Panc1 (cell line): ENCODE data around the gene ATXN1. TPM values are rescaled to one million over a fixed set of nuclear protein-coding genes. Genes with fewer than 3 reads are reported as not detected.

ENCODE experiments used
- ATAC-seq: fragments of 200-7000 bp; cut with Tn5 transposase; 2 replicates; pipeline ENCODE4 v1.9.1; 2020; ENCODE audit warnings: mild to moderate bottlenecking, moderate library complexity
- BruUV-seq: library from RNA; stranded (reverse); fragments of 400-500 nt; replicated peaks from 2 replicates; lab custom pipeline; 2021; lab: Mats Ljungman, UMichigan
- CTCF ChIA-PET: fragments of 300-600 bp; sonication (Branson Sonifier 250); formaldehyde crosslinking; loops from one replicate; lab custom pipeline; 2022; ENCODE audit warnings: antibody characterized with exemption; lab: Charles Lee
- POLR2A ChIA-PET: fragments of 300-600 bp; sonication (Branson Sonifier 250); formaldehyde crosslinking; loops from one replicate; lab custom pipeline; 2022; ENCODE audit warnings: antibody characterized with exemption; lab: Charles Lee
- DNase-seq: peaks from one replicate; pipeline ENCODE4 v3.0.0-alpha.2; 2010; ENCODE audit warnings: low read depth, low spot score
- H3K27ac ChIP-seq: 2 replicates; pipeline ENCODE4 v1.5.1; 2011; ENCODE audit warnings: mild to moderate bottlenecking, low read length, inconsistent platforms
- H3K27me3 ChIP-seq: fragments of 200-500 bp; sonication (Bioruptor generic); 2 replicates; pipeline ENCODE4 v1.6.0; 2014; ENCODE audit warnings: low read length, inconsistent platforms; ENCODE audit not compliant: control insufficient read depth, insufficient read depth
- H3K36me3 ChIP-seq: fragments of 200-500 bp; sonication (Bioruptor generic); 2 replicates; pipeline ENCODE4 v1.5.1; 2014; ENCODE audit warnings: inconsistent platforms, mild to moderate bottlenecking, low read length, moderate library complexity; ENCODE audit not compliant: control insufficient read depth, insufficient read depth
- H3K4me1 ChIP-seq: 2 replicates; pipeline ENCODE4 v1.5.1; 2011; ENCODE audit warnings: inconsistent platforms, mild to moderate bottlenecking, low read length, moderate library complexity; ENCODE audit not compliant: control insufficient read depth, insufficient read depth
- H3K4me3 ChIP-seq, 2 experiments: 2 replicates each; pipeline ENCODE4 v1.5.1; 2011 to 2012; ENCODE audit warnings: low read depth in 2 of 2, low read length in 2 of 2, mild to moderate bottlenecking in 2 of 2, inconsistent platforms in 1 of 2, moderate library complexity in 1 of 2
- H3K9me3 ChIP-seq: fragments of 200-500 bp; sonication (Bioruptor generic); 2 replicates; pipeline ENCODE4 v1.5.1; 2014; ENCODE audit warnings: low read depth, mild to moderate bottlenecking, inconsistent platforms, low read length, moderate library complexity; ENCODE audit not compliant: control insufficient read depth, insufficient read depth
- POLR2AphosphoS5 ChIP-seq: IDR thresholded peaks from 2 replicates; pipeline ENCODE4 v1.6.1; 2012; ENCODE audit warnings: mild to moderate bottlenecking, low read depth, low read length, moderate library complexity
- REST ChIP-seq, 2 experiments: IDR thresholded peaks; 2 replicates each; pipeline ENCODE4 v1.6.1; 2011 to 2012; ENCODE audit warnings: low read depth in 2 of 2, control low read depth in 1 of 2, low read length in 1 of 2, mild to moderate bottlenecking in 1 of 2, moderate library complexity in 1 of 2; ENCODE audit not compliant: insufficient read depth in 1 of 2
- SIN3A ChIP-seq: IDR thresholded peaks from 2 replicates; pipeline ENCODE4 v1.6.1; 2012; ENCODE audit warnings: low read depth, mild to moderate bottlenecking, low read length, moderate library complexity, borderline replicate concordance; ENCODE audit not compliant: insufficient read depth
- TCF7L2 ChIP-seq: IDR thresholded peaks from 2 replicates; pipeline ENCODE4 v1.6.1; 2011; ENCODE audit warnings: mild to moderate bottlenecking, low read depth, low read length, inconsistent platforms
- in situ Hi-C: cut with HindIII; loops from 2 replicates; pipeline ENCODE4 v1.10.0; 2016; ENCODE audit warnings: low sequenced_read_pairs, low pct_unique_long_range_greater_than_20kb
- intact Hi-C: fragments of 100-400 bp; cut with micrococcal nuclease; formaldehyde crosslinking; loops from one replicate; pipeline ENCODE4 v1.10.0; 2022; ENCODE audit not compliant: unreplicated experiment
- total RNA-seq: library from RNA; stranded (reverse); gene quantifications from one replicate; pipeline ENCODE4 v1.2.1, GENCODE V29; 2021; ENCODE audit not compliant: unreplicated experiment
- TF ChIP-seq, protein P1 (sequence below): fragments of 450-650 bp; IDR thresholded peaks from 2 replicates; pipeline ENCODE4 v1.5.1; 2017; ENCODE audit warnings: mild to moderate bottlenecking

ATXN1 gene
- total RNA-seq, 1 experiment from 2014 or later, result 67.1 TPM

- no peak overlapping the region for H3K27ac ChIP-seq
- no peak for ATAC-seq
- CTCF ChIA-PET, result no interaction called here
- H3K4me1 ChIP-seq, result peaks cover 26% of the 10 kb centered on the region
- H3K27me3 ChIP-seq, result no peaks in the 10 kb centered on the region
- H3K9me3 ChIP-seq, result no peaks in the 10 kb centered on the region
- TF ChIP-seq POLR2AphosphoS5 (no peak), TCF7L2 (no peak), REST (IDR thresholded peaks at IDR 0.05; ENCODE audit: insufficient read depth in 1 of 2, low read depth in 2 of 2, low read length in 1 of 2) (no peak), SIN3A (no peak)
- TF ChIP-seq, protein P1, sequence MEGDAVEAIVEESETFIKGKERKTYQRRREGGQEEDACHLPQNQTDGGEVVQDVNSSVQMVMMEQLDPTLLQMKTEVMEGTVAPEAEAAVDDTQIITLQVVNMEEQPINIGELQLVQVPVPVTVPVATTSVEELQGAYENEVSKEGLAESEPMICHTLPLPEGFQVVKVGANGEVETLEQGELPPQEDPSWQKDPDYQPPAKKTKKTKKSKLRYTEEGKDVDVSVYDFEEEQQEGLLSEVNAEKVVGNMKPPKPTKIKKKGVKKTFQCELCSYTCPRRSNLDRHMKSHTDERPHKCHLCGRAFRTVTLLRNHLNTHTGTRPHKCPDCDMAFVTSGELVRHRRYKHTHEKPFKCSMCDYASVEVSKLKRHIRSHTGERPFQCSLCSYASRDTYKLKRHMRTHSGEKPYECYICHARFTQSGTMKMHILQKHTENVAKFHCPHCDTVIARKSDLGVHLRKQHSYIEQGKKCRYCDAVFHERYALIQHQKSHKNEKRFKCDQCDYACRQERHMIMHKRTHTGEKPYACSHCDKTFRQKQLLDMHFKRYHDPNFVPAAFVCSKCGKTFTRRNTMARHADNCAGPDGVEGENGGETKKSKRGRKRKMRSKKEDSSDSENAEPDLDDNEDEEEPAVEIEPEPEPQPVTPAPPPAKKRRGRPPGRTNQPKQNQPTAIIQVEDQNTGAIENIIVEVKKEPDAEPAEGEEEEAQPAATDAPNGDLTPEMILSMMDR, result no peak
- H3K4me3 ChIP-seq, result no peak overlapping the region
- H3K36me3 ChIP-seq, result no peaks in the 10 kb centered on the region
- in situ Hi-C loops, result no loop called here
- POLR2A ChIA-PET, result no interaction called here
- no peak for DNase-seq
- no TSS peak for BruUV-seq
- intact Hi-C loops, result no loop called here
These were observed 136.5 kb downstream of the ATXN1 start for GRCh38 chr6:16624636-16625290.

GRCh38 chr6:16623731-16624130 lies 137.5 kb downstream of the ATXN1 start:
- Histone ChIP-seq H3K36me3 (no peaks in the 10 kb centered on the region), H3K4me3 (no peak overlapping the region), H3K27ac (no peak overlapping the region), H3K27me3 (no peaks in the 10 kb centered on the region), H3K9me3 (no peaks in the 10 kb centered on the region), H3K4me1 (peaks cover 26% of the 10 kb centered on the region)
- no peak for DNase-seq
- intact Hi-C loops, result no loop called here
- CTCF ChIA-PET, result no interaction called here
- TF ChIP-seq REST (IDR thresholded peaks at IDR 0.05; ENCODE audit: insufficient read depth in 1 of 2, low read depth in 2 of 2, low read length in 1 of 2) (no peak), TCF7L2 (no peak)
- TF ChIP-seq, protein P1, result no peak
- BruUV-seq, result no TSS peak
- ATAC-seq, result no peak
- POLR2A ChIA-PET, result no interaction called here
- in situ Hi-C loops, result no loop called here
